GM18507 (cell line): ENCODE results near the gene ZFR2.
"Not testable (repeated sequence)": the region's sequence is repeated elsewhere in the genome, so short reads cannot be mapped to it uniquely, and the experiment has no call there.

Experiments used
- DNase-seq: peaks from one replicate; pipeline ENCODE4 v3.0.0; 2011; ENCODE audit warnings: low read depth; ENCODE audit not compliant: insufficient read length; ENCODE audit errors: extremely low spot score
- FAIRE-seq: peaks from 2 replicates; lab custom pipeline; 2011; peaks lifted over from hg19 to GRCh38; lab: Jason Lieb, UNC

The ZFR2 gene

DNA sequence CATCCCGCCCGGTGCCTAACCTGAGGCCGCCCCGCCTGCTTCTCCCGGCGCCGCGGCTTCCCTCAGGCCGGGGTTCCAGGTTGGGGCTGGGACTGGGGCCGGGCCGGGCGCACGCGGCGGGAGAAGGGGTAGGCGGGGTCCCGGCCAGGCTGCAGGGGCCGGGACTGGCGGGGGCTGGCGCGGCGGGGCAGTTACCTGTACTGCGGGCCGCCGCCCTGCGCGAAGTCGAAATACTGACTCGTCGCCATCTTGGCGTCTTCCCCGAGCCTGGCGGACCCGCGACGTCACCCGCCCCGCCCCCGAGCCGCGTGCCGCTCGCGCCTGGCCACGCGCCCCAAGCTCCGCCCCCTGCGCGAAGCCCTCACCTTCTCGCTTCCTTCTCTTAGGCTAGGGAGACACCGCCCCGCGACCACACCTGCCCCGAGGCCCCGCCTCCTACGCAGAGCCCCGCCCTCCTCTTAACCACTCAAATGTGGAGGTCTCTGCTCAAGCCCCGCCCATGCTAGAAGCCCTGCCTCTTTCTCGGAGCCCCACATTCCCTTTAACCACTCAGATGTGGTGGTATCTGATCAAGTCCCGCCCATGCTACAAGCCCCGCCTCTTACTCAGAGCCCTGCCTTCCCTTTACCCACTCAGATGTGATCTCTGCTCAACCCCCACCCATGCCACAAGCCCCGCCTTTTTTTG is at the start of gene ZFR2:
TSS of gene ZFR2 (minus strand) at position 269 of the 687 bp plus-strand sequence. CDS start at position 248, 21 bp downstream.
- FAIRE-seq (no peak), DNase-seq (no peak)

DNA sequence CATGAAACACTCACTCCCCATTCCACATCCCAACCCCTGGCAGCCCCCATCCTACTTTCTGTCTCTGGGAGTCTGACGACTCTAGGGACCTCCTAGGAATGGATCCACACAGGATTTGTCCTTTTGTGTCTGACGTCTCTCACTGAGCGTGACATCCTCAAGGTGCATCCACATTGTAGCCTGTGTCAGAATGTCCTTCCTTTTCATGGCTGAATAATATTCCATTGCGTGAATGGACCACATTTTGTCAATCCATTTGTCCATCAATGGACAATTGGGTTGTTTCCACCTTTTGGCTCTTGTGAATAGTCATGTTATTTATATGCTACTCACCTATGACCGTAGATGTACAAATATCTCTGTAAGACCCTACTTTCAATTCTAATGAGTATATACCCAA is 47.2 kb upstream of the ZFR2 start:
- FAIRE-seq, result no peak
- DNase-seq, result no peak

DNA sequence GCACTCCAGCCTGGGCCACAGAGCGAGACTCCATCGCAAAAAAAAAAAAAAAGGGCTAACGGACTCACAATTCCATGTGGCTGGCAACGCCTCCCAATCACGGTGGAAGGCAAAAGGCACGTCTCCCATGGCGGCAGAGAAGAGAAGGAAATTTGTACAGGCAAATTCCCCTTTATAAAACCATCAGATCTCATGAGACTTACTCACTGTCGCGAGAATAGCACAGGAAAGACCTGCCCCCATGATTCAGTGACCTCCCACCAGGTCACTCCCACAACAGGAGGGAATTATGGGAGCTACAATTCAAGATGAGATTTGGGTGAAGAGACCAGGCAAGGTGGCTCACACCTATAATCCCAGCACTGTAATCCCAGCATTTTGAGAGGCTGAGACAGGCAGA is 45.4 kb upstream of the ZFR2 start:
- FAIRE-seq, result no peak
- DNase-seq, result no peak

DNA sequence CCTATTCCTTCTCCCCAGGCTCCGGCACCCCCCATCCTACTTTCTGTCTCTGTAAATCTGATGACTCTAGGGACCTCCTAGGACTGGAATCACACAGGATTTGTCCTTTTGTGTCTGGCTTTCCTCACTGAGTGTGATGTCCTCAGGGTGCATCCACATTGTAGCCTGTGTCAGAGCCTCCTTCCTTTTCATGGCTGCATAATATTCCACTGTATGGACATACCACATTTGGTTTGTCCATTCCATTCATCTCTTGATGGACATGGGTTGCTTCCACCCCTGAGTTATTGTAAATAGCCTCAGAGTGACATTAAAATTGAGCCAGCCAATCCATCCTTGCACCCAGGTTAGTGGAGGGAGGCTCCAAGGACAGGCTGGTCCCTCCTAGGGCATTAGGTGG is 41.3 kb upstream of the ZFR2 start:
- FAIRE-seq (no peak), DNase-seq (no peak)

DNA sequence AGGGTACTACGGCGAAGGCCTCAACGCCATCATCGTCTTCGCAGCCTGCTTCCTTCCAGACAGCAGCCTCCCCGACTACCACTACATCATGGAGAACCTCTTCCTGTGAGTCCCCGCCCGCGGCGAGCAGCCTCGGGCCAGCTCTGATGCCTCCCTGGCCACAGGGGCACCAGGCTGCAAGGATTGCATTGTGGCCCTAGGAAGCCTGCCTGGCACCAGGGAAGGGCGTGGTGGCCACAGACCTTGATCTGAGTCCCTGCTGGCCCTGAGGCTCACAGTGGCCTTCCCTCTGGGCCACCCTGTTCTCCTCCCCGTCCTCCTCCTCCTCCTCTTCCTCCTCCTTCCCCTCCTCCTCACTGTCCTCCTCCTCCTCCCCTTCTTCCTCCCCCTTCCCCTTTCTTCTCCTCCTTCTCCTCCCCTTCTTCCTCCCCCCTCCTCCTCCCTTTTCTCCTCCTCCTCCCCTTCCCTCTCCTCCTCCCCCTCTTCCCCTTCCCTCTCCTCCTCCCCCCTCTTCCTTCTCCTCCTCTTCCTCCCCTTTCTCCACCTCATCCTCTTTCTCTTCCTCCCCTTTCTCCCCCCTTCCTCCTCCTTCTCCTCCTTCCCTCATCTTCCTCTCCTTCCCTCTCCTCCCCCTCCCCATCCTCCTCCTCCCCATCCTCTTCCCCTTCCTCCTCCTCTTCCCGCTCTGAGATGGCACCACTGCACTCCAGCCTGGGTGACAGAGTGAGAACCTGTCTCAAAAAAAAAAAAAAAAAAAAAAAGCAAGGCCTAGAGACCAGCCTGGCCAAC is 39.6 kb upstream of the ZFR2 start:
- DNase-seq (no peak), FAIRE-seq (no peak)

DNA sequence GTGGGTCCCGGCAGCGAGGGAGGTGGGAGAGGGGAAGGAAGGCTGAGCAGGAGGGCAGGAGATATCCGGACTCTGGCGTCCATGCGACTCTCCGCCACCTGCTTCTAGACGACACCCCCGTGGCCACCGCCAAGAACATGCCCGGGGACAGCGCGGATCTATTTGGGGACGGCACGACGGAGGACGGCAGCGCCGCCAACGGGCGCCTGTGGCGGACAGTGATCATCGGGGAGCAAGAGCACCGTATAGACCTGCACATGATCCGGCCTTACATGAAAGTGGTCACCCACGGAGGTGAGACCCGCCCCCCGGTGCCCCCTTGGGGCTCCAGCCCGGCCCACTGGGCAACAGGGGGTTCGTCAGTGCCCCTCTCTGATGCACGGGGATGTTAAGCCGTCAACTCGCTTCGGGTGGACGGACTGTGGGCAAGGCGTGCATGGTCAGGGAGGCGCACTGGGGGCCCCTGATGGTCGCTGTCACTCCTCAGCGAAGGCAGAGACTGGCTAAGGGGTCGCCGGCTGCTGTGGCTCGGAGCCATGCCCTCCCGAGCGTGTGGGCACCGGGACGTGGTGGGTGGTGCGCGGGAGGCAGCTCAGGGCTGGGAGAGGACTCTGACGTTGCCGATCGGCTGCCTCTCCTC is 38.9 kb upstream of the ZFR2 start:
- no peak for FAIRE-seq
- DNase-seq, result no peak

DNA sequence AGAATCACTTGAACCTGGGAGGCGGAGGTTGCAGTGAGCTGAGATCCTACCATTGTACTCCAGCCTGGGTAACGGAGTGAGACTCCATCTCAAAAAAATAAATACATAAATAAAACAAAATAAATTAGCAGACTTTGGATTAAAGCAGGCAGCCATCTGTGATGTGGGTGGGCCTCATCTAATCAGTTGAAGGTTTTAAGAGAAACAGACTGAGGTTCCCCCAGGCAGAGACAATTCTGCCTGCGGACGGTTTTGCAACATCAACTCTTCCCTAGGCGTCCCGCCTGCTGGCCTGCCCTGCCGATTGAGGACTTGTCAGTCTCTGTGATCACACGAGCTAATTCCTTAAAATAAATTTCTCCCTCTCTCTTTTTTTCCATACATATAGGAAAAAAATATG is 35.4 kb upstream of the ZFR2 start:
- no peak for DNase-seq

DNA sequence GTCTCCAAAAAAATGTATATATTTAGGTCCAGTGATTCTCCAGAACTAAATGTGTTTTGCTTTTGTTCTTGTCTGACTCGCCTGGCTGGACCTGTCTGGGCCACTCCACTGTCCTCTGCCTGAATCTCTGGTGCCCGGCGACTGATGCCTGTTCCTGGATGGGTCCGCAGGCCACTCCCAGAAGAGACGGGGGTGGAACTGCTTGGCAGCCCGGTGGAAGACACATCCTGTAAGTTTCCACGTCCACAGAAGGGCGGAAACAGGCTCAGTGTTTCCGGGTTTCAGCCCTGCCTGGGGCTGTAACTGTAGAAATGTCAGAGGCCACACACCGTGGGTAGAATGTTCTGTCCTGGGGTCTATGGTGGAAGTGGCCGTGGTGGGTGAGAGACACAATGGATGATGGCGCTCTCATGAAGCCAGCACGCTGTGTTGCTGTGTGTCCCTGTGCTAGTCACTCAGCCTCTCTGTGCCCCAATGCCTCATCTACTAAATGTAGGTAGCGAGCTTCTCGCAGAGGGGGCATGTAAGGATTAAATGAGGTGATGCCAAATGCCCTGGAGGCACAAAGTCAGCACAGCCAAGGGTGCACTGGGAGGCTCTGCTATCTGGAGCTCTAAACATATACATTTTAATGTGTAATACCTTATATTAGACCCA is 33.6 kb upstream of the ZFR2 start:
- DNase-seq, result no peak
- no peak for FAIRE-seq

More for the DNA sequence above, 35.4 kb upstream of the ZFR2 start:
- no peak for FAIRE-seq

DNA sequence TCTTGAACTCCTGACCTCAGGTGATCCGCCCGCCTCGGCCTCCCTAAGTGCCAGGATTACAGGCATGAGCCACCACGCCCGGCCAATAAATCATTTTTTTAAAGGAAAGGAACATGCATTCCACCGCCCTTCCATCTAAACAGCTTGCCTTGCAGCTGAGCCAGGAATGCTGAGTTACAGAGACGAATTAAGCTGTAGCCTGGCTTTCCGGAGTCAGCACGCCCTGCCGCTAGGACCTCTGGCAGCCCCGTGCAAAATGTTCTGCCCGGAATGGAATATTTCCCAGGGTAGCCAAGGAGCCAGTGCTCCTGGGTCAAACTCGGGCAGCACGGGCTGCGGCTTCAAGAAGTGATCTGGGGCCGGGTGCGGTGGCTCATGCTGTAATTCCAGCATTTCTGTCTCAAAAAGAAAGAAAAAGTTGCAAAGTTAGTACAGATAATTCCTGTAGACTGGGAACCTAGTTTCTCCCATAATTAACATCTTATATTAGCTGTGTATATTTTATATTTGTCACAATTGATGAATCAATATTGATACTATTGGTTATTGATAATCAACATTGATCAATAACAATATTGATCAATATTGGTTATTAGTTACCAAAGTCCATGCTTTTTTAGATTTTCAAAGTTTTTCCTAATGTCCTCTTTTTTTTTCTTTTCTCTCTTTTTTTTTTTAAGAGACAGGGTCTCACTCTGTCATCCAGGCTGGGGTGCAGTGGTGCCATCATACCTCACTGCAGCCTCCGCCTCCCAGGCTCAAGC is 30.9 kb upstream of the ZFR2 start:
- no peak for DNase-seq
- no peak for FAIRE-seq

DNA sequence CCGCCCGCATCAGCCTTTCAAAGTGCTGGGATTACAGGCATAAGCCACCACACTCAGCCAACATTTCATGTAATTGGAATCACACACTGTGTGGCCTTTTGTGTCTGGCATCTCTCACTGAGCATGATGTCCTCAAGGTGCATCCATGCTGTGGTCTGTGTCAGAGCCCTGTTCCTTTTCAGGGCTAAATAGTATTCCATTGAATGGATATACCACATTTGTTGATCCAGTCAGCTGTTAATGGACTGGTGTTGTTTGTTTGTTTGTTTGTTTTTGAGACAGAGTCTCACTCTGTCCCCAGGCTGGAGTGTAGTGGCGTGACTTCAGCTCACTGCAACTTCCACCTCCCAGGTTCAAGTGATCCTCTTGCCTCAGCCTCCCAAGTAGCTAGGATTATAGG is 29.6 kb upstream of the ZFR2 start:
- DNase-seq (no peak), FAIRE-seq (no peak)

DNA sequence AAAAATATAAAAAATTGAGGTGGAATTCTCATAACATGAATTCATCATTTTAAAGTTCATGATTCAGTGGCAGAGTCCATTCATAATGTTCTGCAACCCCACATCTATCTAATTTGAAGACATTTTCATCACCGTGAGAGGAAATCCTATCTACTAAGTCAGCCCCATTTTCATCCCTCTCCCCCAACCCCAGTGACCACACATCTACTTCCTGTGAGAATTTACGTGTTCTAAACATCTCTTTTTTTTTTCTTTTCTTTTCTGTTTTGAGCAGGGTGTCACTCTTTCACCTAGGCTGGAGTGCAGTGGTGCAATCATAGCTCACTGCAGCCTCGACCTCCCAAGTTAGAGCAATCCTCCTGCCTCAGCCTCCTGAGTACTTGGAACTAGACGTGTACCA is 29.1 kb upstream of the ZFR2 start:
- FAIRE-seq, result no peak
- DNase-seq, result no peak

DNA sequence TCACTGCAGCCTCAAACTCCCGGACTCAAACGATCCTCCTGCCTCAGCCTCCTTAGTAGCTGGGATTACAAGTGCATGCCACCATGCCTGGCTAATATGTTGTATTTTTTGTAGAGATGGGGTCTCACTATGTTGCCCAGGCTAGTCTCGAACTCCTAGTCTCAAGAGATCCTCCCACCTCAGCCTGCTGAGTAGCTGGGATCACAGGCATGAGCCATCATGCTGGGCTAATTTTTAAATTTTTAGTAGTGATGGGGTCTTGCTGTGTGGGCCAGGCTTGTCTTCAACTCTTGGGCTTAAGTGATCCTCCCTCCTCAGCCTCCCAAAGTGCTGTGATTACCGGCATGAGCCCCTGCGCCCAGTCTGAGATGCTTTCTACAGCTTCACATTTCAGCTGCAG is 26.9 kb upstream of the ZFR2 start:
- FAIRE-seq, result no peak
- no peak for DNase-seq

DNA sequence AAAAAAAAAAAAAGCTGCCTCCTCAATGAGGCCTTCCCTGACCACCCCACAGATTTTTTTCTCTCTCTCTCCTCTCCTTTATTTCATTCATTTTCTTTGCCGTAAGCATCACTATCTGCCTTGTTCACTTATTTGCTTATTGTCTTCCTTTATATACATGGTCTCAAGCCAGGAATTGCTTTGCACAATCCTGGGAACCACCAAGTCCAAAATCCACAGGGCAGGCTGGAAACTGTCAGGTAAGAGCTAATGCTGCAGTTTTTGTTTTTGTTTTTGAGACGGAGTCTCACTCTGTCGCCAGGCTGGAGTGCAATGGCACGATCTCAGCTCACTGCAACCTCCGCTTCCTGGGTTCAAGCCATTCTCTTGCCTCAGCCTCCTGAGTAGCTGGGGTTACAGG is 26.1 kb upstream of the ZFR2 start:
- not testable (repeated sequence) for DNase-seq, FAIRE-seq

DNA sequence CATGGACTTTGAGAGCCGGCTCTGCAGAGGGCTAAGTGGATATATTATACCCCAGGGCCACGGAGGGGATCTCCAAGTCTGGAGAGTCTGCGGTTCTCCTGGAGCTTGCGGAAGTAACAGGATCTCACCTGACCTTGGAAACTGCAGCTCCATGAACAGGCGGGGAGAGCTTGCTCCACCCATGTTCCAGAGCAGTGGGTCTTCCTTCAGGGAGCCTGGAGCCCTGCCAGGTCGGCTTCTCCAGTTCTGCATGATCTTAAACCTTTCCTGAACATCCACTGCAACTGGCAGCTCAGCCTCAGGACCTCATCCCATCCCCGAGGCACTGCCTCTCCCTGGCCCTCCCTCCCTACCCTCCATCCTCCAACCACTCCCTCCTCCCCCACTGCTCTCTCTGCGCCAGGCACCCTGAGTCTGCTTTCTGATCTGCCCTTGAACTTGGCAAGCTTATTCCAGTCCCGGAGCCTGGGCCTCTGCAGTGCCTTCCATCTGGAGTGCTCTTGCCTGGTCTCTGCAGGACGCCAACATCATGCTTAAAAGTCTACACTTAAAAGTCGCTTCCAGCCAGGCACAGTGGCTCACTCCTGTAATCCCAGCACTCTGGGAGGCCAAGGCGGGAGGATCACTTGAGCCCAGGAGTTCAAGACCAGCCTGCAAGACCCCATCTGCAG is 24.8 kb upstream of the ZFR2 start:
- FAIRE-seq, result no peak
- no peak for DNase-seq

DNA sequence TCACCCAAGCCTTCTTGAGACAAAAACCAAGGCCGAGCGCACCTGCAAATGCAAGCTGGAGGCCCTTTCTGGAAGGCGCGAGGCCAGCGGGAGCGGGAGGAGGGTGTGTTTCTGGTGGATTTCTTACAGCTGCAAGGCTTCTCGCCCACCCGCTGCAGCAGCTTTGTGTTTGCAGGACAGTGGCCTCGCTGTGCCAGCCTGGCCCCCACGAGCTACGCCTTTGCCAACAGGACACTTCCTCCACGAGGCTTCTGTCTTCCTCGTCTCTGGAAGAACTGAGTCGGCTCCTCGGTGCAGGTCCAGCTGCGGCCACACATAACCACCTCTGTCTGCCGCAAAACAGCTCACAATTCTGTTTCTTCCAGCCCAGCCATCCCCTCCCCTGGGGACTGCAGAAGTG is 21.8 kb upstream of the ZFR2 start:
- no peak for FAIRE-seq
- no peak for DNase-seq

DNA sequence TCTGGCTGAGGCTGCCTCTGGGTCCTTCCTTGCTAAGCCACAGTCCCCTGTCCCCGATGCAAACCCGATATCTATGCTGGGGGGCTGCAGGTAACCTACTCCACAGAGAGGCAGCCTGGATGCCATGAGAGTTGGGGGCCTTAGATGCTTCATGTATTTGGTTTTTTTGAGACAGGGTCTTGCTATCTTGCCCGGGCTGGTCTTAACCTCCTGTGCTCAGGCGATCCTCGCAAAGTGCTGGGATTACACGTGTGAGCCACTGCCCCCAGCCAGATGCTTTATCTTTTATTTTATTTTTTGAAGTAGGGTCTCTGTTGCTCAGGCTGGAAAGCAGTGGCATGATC is 13.2 kb upstream of the ZFR2 start:
- FAIRE-seq, result no peak
- DNase-seq, result no peak

DNA sequence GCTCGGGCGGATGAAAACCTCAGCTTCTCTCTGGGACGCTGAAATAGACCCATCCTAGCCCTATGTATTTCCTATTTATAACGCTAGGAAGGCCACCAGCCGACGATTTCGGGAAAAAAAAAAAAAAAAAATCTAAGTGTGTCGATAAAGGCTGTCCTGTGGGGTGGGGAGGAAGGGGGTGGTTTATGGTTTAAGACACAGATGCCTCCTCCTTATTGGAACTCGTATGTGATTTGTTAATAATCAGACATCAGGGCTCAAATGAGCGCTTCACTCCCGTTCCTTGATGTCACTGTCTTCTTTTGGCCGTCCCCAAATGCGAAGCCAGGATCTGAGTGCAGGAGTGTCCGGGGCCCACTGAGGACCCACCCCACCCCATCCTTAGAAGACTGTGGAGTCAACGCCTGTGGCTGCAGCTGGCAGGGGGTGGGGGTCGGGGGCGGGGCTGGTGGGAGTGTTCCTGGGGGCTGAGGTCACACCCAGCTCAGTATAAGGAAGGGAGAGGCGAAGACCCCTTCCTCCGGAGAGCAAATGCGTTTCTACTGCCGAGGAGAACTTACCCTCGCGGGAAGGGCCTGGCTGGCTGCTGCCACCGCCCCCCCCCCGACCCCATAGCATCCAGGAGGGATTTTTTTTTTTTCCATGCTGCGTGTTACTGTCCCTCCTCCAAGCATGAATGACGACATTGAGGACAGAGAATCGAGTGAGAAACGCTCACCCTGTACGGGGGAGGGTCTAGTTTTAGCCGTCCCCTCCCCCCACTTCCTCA is 12.6 kb upstream of the ZFR2 start:
- DNase-seq (no peak), FAIRE-seq (no peak)

DNA sequence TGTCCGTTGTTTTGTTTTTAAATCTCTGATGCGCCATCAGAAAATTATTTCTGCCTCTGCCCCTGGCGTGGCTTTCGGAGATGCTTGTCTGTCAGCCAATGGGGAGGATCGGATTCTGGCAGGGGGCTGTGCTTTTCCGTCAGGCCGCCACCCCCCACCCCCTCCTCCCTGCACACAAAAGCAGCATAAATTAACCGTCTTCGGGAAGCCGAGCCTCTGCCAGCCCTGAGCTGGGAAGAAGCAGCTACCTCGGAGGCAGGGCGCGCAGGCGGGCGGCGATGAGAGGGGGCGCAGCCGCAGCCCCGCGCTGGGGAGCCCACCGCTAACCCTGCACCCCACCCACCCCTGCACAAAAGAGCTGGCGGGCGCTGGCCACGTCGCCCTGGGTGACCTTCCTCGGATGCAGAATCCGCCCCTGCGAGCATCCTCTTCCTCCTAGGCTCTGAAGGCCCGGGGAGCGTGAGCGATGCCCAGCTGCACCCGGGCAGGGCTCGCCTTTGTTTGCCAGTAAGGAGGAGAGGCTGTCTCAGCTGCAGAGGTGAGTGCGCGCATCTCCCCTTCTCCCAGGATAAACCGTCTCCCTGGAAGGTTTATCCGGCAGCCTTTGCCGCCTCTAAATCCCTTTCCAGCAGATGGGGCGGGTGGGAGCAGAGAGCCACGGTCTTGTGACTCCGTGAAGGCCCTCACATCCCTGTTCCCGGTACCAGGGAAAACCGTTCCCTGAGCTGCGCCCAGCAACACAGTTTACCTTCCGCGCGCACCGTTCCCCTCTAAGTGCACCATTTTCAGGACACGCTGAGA is 11.8 kb upstream of the ZFR2 start, which contains the start of gene ATCAY:
TSS of gene ATCAY (plus strand) at position 215 of the 801 bp plus-strand sequence. CDS start 5,083 bp downstream, outside the sequence.
- DNase-seq, result no peak
- no peak for FAIRE-seq
